22Rv1 (cell line): ENCODE measurements around the gene AGRP.

ENCODE experiments used
- H3K27ac ChIP-seq: fragments of 450-650 bp; 2 replicates; pipeline ENCODE4 v1.5.1; 2017
- ZFX ChIP-seq: fragments of 450-650 bp; IDR thresholded peaks from 2 replicates; pipeline ENCODE4 v1.6.1; 2017; ENCODE audit warnings: antibody characterized with exemption, borderline replicate concordance
- TF ChIP-seq, protein P1 (sequence below): fragments of 450-650 bp; IDR thresholded peaks from 2 replicates; pipeline ENCODE4 v1.5.1; 2017; ENCODE audit warnings: mild to moderate bottlenecking

The AGRP gene, protein sequence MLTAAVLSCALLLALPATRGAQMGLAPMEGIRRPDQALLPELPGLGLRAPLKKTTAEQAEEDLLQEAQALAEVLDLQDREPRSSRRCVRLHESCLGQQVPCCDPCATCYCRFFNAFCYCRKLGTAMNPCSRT

DNA sequence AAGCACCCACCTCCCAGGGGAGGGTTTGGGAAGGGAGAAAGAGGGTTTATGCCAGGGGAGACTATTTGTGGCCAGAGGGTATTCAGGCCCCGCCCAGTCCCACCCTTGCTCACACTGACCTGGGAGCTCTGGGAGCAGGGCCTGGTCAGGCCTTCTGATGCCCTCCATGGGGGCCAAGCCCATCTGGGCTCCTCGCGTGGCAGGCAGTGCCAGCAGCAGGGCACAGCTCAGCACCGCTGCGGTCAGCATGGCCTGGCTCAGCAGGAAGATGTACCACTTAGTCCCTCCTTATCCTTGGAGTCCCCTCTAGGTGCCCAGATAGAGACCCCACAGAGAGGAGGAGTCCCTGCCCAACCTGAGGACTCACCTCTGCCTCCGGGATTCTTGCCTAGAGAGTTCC is at the start of gene AGRP:
TSS of gene AGRP (minus strand) at position 398 of the 400 bp plus-strand sequence. CDS start at position 249, 149 bp downstream.
- TF ChIP-seq, protein P1, sequence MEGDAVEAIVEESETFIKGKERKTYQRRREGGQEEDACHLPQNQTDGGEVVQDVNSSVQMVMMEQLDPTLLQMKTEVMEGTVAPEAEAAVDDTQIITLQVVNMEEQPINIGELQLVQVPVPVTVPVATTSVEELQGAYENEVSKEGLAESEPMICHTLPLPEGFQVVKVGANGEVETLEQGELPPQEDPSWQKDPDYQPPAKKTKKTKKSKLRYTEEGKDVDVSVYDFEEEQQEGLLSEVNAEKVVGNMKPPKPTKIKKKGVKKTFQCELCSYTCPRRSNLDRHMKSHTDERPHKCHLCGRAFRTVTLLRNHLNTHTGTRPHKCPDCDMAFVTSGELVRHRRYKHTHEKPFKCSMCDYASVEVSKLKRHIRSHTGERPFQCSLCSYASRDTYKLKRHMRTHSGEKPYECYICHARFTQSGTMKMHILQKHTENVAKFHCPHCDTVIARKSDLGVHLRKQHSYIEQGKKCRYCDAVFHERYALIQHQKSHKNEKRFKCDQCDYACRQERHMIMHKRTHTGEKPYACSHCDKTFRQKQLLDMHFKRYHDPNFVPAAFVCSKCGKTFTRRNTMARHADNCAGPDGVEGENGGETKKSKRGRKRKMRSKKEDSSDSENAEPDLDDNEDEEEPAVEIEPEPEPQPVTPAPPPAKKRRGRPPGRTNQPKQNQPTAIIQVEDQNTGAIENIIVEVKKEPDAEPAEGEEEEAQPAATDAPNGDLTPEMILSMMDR, result no peak
- TF ChIP-seq ZFX, result no peak
- H3K27ac ChIP-seq, result peak within 1 kb of the TSS; percentile 76; the same call in 1 of the 2 replicates

DNA sequence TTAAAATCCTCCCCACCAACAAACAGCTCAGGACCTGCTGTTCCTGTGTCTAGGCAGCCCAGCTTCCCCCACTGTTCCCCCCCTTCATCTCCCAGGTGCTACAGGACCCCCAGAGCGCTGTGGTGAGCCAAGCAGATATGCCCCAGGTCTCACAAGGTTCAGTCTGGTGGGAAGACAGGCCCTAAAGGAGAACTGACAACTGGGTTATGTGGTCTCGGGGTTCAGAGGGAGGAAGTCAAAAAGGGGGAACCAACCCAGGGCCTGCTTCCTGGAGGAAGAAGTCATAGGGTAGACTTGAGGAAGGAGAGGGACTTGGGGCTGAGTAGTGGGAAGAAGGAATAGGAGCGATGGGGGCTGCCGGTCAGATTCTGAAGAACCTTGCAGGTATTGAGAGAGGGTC is 47.9 kb upstream of the AGRP start:
- no peak for TF ChIP-seq ZFX
- TF ChIP-seq, protein P1, result no peak
- H3K27ac ChIP-seq, result no peak overlapping the region

DNA sequence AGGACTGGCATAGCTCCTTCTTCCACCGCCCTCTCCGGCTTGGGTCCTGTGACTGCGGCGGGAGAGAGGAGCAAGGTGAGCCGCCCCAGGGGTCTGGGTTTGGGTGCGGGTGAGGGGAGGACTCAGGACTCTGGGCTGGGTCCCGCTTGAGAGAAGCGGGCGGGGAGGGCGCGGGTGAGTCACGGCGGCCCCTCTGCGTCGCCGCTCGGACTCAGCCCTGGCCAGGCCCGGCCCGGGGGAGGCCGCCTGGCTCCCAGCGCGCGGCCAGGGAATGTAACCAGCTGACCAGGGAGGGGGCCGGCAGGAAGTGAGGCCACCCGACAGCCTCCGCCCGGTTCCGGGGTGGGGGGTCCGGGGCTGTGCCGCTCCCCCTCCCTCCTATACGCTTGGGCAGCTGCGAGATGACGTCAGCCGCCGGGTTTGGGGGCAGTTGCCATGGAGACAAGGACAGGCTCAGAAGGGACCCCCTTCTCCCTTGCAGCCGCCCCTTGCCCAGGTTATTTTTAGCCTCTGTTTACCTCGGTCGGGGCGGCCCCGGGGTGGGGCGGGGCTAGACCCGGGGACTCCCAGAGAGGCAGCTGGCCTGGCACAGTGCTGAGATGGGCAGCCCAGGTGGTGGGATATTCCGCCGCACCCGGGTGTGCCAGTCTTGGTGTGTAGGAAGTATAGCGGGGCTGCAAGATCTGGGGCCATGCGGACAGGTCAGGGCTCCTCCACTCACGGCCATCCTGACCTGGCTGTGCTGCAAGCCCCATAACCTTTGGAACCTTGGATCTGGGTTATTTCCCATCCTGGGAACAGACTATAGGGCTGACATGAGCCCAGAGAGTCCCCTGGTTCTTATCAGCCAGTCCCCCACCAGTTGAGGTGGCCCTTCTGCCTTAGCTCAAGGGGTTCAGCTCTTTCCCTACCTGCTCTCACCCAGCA is 46.9 kb upstream of the AGRP start:
- TF ChIP-seq, protein P1, result no peak
- no peak for TF ChIP-seq ZFX
- H3K27ac ChIP-seq, result peak overlapping the region; percentile 86

DNA sequence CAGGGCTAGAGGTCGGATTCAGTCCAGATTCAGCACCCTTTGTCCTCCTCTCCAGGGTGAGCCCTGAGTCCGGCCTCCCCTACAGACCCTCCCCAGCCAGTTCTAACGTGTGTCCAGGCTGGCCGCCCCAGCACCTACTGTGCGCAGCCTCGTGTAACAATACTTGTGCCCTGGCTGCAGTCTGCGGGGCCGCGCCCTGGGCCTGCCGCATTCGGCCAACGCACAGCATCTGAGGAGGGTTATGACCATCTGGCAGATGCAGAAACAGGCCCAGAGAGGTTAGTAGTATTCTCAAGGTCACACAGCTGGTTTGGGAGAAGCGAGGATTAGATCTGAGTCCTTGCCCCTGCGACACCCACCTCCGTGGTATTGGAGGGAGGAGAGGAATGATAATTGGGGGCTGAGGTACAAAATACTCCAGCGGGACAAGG is 46.2 kb upstream of the AGRP start:
- peak overlapping the region; percentile 86 for H3K27ac ChIP-seq
- TF ChIP-seq ZFX, result no peak
- TF ChIP-seq, protein P1, result no peak

DNA sequence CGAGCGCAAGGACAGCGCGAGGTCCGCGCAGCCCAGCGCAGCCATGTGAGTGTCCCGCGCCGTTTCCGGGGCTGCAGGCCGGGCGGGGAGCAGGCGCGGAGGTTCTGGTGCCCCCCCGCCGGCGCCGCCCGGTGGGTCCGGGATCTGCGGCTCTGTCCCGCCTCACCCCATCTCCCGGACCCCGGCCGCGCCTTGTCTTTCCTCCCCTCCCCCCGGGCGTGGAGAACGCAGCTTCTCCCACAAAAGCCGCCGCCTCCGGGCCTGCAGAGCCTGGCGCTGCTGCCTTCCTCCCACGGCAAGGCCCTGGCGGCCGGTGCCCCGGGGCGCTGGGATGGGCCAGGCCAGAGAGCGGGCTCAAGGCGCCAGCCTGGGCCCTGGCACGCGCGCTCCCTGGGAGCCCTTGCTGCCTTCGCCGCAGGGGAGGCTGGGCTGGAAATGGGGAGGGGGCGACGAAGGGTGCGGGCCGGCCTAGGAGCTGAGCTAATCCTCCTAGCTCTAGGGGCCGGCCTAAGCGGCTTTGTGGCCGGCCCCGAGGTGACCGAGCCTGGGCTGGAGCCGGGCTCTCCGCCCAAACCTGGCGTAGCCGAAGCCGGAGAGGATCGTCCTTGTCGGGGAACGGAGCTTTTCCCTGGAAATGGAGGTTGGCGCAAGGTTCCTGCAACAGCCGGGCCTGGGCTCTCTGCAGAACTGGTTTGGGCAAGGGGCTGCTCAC is 45.7 kb upstream of the AGRP start:
- H3K27ac ChIP-seq, result peak overlapping the region; percentile 86
- no peak for TF ChIP-seq ZFX
- TF ChIP-seq, protein P1, result no peak

DNA sequence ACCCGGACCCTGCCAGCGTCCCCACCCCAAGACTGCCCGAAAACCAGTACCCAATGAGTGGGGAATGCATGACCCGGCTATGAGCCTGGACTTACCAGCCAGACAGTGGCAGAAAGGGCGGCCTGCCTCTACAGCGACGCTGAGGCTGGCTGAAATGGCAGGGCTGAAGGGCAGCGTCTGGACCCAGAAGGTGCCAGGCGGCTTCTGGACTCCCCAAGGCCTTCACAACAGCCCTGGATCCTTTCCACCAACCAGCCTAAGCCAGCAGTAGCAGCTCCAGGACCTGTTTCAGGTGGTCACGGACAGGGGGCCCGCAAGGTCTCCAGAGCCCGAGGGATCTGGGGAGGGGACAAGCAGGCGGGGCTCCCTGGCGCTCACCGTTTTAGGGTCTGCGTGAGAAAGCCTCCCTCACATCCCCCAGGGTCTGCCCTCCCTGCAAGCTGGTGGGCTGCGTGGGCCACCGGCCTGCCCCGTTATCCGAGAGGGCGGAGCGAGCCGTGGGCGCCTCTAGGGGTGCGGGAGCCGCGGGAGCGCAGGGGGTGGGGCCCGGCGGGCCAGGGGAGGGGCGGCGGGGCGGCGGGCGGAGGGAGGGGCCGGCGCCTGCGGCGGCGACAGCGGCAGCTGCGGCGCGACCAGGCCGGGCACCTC is 45.0 kb upstream of the AGRP start, which contains the start of gene RIPOR1:
TSS of gene RIPOR1 (plus strand) at position 608 of the 648 bp plus-strand sequence. CDS start 9,618 bp downstream, outside the sequence.
- H3K27ac ChIP-seq, result peak within 1 kb of the TSS; percentile 86
- TF ChIP-seq, protein P1, result no peak
